Superior temporal gyrus (tissue), 1 donor: Measurements from ENCODE around the gene ADAMTS14.
"Not testable (repeated sequence)": the region's sequence is repeated elsewhere in the genome, so short reads cannot be mapped to it uniquely, and the experiment has no call there.

Experiments used
- DNase-seq: peaks from one replicate; pipeline ENCODE4 v3.0.0-alpha.2; 2016; ENCODE audit errors: extremely low spot score

ADAMTS14 gene

GRCh38 chr10:70770516-70770915, 98.2 kb downstream of the ADAMTS14 start:
- not testable (repeated sequence) for DNase-seq

DNA sequence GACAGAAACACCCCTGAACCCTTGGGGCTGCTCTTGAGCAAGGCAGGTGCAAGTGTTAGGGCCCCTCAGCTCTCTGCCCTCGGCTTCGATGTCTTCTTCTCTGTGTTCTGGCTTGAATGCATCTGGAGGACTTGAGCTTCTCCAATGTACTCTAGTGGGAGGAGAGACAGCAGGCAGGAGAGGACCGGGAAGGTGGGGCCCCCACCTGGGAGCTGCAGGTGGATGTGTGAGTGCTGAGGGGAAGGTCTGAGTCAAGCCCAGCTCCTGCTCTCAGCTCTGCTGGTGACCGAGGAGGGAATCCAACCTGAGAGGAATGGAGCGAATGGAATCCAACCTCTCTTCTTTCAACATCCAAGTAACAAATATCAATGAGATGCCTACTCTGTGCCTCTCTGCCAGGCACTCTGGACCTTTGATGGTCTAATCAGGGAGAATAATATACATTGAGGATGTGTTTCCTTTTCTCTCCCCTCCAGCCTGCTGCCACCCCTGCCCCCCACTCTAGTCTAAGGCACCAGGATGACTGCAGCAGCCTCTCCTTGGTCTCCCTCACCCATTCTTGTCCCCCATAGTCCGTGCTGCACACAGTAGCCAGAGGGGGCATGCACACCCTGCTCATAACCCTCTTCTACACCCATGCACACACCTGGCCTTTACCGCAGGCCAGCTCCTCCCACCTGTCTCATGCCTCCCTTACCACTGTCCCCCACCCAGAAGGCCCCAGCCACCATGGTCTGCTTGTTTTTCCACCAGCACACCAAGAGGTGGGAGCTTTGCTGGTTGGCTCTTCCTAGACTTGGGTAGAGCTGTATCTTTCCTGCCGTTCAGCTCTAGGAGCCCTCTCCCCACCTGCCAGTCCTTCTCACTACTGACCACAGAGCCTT, 99.2 kb downstream of the ADAMTS14 start:
- DNase-seq = no peak

GRCh38 chr10:70772627-70773026, 100.3 kb downstream of the ADAMTS14 start:
- DNase-seq = no peak

DNA sequence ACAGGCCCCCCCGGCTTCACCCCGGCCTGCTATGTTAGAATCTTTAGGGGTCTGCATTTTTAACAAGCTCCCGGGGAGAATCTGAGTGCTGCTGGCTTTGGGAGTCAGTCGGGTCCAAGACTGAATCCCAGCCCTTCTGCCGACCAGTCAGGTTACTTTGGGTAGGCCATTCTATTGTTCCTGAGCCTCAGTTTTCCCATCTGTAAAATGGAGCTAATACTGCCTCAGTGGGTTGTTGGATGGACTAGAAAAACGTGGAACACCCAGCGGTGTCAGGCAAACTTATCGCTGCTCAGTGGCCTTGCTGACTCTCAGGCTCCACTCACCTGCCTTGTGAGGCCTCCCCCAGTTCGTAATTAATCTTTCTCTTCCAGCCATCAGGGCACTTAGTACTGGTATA, 101.2 kb downstream of the ADAMTS14 start:
- no peak for DNase-seq

DNA sequence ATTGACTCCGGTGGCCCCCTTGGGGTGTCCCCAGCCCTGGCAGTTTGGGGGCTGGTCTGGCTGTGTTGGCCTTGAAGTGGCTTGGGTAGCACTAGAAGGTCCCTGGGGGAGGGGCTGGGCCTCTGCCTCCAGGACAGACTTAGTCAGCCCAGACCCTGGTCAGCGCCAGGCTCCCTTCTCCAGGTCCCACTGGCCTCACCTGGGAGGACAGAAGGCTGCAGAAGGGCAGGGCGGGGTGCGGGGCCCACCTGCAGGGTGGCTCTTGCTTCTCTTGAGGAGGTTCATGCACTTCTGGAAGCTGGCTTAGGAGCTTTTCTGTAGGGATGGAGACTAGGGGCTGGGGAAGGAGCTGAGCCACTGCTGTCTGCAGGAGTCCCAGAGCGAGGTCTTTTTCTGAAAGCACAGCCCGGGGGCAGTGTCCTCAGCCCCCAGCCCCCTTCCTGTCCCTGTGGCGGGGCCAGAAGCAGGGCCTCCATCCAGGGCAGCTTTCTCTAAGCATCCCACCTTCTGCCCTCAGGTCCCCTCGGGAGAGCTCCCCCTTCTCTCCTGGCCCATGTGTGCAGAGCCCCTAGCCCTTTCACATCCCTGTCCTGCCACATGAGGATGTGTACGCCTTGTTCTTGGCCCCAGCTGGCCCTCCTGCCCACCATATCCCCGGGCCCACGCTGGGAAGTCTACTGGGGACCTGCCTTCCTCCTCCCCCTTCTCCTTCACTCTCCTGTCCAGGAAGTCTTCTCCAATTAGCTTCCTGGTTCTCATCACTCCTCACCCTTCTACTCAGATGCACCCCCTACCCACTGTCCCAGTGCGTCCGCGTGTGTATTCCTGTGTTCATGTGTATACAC, 101.9 kb downstream of the ADAMTS14 start:
- no peak for DNase-seq

- DNase-seq = no peak
These were observed 102.7 kb downstream of the ADAMTS14 start for GRCh38 chr10:70774810-70775678.

DNA sequence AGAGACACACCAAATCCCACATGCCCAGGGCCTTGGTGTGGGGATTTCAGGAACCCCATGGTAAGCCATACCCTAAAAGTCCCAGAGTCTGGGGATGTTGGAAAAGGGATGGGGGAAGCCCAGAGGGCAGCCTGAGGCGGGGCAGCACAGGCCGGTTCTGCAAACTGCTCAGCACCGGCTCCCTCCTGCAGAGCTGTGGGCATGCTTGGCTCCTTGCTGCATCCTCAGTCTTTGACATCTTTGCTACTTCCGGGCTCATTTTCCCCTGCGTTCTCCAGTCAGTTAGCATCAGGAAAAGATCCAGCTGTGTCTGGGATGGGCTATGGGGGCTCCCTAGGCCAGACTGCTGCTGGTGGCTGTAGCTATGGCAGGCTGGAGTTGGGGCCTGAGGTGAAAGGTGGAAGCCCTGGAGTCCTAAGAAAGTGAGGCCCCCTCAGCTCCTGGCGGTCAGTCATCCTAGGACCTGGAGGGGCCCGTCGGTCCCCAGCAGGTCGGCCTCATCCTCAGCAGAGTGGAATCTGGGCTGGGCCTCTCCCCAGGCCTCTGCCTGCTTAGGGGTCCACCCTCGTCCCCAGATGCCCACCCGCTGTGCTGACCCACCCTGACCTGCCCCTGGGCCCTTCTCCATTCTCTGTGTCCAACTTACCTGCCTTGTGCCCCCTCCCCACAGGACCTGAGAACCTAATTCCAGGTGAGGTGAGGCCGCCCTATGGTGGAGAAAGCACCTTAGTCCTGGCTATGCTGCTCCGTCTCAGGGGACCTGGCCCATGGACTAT, 103.6 kb downstream of the ADAMTS14 start:
- no peak for DNase-seq

GRCh38 chr10:70776455-70777005, 104.2 kb downstream of the ADAMTS14 start:
- no peak for DNase-seq

- DNase-seq = no peak
These were observed 105.0 kb downstream of the ADAMTS14 start for GRCh38 chr10:70777063-70777875.

DNA sequence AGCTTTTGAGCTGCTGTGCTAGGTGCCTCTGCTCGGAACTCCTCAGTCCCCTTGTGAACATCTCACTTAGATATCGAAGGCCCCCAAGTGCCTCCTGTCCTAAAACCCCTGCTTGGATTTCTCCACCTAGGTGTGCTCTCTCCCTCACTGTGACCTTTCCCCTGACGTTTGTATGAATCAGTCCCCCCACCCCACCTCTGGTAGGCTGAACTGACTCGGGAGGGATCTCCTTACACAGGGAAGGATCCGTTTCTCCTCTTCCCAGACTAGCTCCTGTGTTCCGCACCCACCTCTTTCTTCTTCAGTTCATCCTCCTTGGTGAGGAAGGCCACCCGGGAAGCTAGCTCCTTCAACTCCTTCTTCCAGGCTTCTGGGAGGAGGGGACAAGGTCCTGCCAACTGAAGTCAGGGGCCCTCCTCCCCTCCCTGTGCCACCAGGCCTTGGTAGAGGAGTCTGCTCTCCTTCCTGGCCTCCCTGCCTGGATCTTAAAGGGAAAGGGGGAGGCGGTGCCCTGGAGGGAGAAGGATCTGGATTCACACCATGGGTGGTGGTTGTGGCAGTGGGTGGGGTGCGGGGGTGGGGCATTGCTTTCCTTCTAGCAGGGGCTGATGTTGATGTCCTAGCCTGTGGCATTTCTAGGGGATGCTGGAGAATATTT, 106.1 kb downstream of the ADAMTS14 start:
- no peak for DNase-seq

DNA sequence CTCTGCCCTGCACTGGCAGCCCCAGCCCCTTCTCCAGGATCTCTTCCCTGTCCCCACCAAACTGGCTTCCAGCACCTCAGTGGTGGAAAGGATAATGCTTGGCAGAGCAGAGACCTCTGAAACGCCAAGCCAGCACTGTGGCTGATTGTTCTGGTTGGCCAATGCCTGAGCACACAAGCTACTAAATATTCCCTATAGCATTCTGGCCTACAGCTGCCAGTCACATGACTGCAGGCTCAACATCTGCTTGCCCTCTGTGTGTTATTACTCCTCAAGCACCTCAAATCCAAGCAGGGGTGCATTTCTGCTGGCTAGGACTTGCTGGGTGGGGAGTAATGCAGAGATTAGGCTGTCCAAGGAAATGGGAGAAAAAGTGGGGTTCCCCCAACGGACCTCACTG, 106.8 kb downstream of the ADAMTS14 start:
- DNase-seq = peak; percentile 75

GRCh38 chr10:70779511-70780369, 107.4 kb downstream of the ADAMTS14 start:
- no peak for DNase-seq

GRCh38 chr10:70780370-70780760, 108.1 kb downstream of the ADAMTS14 start:
- no peak for DNase-seq

DNA sequence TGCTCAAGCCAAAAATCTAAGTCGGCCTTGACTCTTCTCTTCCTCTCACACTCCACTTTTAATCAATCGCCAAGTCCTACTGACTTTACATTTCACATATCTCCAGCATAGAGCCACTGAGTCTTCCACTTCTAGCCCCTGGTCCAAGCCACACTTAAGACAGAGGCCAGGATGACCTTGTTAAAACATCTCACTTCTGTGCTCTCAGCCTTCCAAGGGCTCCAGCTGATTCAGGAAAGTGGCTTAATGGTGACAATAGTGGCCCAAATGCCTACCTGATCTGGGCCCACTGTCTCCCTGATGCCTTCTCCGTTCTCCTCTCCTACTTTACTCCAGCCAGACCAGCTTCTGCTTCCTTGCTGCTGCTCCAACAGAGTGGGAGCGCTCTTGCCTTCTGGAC, 108.5 kb downstream of the ADAMTS14 start:
- no peak for DNase-seq

GRCh38 chr10:70781461-70782051, 109.2 kb downstream of the ADAMTS14 start:
- DNase-seq = no peak

DNA sequence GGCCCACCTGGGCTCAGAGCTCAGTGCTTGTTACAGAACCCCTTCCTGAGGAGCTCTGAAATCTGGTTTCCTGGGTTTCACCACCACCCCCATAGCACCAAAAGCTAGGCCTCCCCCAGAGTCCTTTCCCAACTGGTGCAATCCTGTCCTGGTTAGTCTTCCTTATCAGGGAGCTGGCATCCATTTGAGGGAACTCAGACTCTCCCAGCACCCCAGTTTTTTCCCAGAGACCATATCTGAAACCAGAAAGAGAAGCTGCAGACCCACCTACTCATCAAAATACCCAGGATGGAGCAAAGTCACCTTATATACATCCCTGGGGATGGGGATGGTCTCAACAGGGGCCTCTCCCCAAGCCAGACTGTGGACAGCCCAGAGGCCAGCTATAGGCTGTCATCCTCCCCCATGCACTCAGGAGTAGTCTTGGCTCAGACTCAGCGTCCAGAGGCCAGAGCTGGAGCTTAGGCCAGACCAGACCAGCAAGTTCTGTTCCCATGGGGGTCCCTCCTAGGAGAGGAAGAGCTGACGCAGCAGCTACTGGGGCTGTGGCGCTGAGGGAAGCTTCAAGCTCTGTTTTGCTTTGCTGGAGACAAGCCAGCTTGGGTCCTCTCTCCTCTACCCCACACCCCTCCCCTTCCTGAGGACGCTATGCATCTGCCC, 109.9 kb downstream of the ADAMTS14 start:
- DNase-seq = no peak
